GM21423 (cell line): ENCODE data around the gene VCAN.

Experiments used
- ATAC-seq: cut with Tn5 transposase; IDR thresholded peaks from one replicate; pipeline ENCODE4 v1.9.1; 2021; ENCODE audit warnings: mild to moderate bottlenecking, moderate library complexity; ENCODE audit not compliant: unreplicated experiment

VCAN gene

DNA sequence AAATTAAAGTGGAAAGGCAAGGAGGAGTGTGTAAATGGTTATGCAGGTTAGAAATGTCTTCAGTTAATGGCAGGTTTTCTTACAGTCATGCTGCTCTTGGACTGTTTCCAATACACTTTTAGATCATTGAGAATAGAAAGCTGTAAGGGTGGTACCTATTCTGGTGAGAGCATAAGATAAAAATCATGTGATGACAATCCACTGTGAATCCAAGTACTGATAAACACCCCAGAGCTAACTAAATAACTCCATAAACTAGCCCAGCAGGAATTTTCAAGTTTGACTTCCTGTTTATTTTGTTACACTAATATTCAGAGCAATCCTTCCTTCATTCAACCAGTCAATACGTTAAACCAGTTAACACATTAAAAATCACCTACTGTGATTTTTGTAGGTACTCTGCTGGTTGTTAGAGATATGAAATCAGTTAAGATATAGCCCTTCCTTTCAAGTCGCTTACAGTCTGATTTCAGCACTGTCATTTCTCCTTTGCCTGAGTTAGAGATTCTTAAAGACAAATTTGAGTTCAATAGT lies 22.6 kb downstream of the VCAN start:
- no peak for ATAC-seq

DNA sequence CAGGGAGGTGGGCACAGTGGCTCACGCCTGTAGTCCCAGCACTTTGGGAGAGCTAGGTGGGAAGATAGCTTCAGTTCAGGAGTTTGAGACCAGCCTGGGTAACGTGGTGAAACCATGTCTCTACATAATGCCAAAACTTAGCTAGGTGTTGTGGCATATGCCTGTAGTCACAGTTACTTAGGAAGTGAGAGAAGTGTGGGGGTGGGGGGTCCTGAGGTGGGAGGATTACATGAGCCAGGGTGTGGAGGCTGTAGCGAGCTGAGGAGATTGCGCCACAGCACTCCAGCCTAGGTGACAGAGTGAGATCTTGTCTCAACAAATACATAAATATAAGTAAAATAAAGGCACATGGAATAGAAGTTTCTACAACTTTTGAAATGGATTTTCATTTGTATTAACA lies 23.1 kb downstream of the VCAN start:
- no peak for ATAC-seq

DNA sequence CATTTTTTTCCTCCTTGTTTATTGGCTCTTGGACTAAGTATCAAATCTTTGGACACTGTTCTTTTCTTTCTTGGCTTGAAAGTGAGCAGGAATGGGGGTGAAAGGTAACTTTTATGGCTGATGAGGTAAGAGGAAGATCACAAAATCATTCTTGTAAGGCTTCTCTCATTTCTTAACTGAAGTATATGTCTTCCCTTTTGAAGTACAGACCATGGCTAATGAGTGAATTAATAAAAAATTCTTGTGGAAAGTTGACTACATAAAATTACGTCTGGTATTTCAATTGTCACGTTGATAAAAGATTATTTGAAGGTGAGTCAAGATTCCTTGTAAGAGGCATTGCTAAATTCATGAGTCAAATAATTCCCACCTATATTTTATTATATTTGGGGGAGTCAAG lies 25.1 kb downstream of the VCAN start:
- ATAC-seq, result no peak

DNA sequence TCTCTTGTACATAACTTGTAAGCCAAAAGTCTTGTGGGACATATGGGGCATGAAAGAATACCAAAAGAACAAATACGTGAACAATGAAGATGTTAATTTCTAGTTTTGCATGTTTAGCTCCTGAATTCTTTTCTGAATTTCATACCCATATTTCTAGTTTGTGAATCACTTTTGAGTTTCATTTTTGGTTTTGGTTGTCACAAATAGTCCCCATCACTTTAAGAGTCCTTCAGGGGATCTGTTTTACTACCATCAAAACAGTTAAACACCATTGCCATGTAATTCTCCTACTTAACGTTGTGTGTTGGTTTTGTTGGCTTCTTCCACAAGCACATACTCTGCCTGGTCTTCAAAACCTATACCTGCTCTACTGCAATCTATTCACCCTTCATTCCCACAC lies 27.0 kb downstream of the VCAN start:
- no peak for ATAC-seq

GRCh38 chr5:83503662-83504061 lies 32.1 kb downstream of the VCAN start:
- no peak for ATAC-seq

DNA sequence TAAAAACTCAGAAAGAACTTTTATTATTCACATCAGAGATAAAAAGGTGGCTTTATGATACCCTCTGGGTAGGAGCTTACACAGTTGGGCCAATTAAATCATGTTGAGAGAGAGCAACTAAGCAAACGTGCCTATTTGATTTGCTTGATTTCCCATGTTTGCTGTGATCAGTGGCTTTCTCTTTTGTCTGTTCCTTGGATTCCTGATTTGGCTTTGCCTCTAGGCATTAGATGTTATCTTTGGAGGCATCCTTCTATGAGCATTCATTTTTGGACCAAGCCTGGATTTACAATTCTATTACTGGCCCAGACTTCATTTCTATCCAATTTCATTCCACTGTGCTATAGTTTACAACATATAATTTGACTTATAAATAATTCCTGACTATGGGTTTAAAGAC lies 35.9 kb downstream of the VCAN start:
- ATAC-seq, result no peak

DNA sequence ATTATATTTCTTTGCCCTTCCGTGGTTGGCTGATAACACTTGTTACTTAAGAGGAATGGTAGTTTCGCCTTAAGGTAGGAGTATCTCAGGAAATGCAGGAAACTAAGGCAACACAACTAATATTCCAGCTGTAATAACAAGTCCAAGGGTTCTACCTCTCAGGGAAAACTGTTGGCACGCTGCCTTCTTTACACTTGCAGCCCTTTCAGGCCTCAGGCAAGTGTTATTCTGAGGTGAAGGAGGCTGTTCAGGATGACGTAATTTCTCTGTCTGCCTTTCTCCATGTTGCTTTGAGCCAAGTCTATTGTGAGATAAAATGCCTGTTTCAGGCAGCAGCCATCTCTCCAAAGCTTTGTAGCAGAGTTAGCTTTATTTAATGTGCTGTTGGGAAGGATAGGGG lies 38.0 kb downstream of the VCAN start:
- ATAC-seq, result no peak

- peak; percentile 89 for ATAC-seq
Observed at GRCh38 chr5:83510260-83510659, 38.7 kb downstream of the VCAN start.

GRCh38 chr5:83512061-83512745 lies 40.7 kb downstream of the VCAN start:
- ATAC-seq, result no peak

DNA sequence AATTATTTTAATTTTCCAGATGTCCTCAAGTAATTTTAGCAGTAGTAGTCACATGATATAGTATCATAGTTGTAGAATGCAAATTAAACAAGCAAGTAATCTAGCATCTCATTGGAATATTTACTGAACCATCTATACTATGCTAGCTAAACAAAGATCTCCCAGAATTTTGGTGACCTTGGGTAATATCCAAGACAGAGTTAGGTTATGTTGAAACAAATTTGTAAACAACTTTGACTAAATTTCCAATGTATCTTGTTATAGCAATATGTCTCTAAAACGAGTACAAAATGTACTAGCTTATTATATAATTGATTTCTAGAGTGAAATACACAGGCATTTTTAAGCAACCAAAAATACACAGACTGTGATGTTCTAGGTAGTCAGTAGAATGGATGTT lies 41.5 kb downstream of the VCAN start:
- no peak for ATAC-seq

- no peak for ATAC-seq
Observed at GRCh38 chr5:83513491-83513890, 41.9 kb downstream of the VCAN start.

- no peak for ATAC-seq
Observed at GRCh38 chr5:83516377-83516776, 44.8 kb downstream of the VCAN start.

GRCh38 chr5:83517072-83517687 lies 45.6 kb downstream of the VCAN start:
- ATAC-seq, result no peak

DNA sequence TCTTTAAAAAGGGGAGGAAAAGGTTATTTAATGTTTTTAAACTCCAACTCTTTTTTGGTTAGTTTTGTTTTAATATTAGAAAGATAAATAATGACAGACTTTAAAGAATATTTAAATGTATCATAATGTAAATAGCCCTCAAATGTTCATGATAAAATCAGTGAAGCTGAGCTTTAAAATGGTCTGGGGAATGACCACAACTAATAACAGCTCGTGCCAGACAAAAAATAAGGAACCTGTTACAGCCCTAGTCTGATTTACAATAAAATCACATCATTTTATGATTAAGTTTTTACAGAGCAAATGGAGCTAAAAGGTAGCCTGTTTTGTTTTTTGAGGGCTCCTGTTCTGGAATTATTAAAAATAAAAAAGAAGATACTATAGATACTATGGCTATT lies 46.1 kb downstream of the VCAN start:
- ATAC-seq, result no peak

DNA sequence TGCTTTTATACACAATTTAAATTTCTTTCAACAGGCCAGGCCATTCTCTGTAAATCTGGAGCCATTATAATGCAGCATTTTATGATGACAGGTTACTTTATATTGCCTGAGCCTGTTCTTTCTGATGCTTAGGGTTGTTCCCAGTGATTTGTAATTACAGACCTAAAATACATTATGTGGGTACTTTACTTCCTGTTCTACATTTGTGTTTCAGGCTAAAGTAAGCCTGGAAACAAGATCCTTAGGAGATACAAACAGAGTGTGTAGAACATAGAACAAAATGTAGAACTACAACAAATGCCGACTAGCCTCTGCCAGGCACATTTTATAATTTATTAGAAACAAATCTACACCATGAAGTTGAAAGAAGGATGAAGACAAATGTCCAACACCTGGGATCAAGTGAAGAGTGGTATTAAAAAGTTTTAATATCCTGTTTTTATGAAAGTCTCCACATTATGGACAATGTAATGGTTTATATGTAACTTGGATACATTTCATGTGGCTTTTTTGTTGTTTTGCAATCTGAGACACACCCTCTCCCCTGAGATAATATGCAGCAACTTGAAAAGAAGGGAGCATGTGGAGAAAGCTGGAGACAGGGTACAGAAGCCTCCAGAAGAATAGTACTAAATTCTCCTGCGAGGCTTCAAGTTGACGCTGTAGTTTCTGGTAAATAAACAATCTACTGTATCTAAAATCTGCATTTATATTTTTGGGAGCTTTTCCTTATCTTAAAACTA lies 46.9 kb downstream of the VCAN start:
- no peak for ATAC-seq

DNA sequence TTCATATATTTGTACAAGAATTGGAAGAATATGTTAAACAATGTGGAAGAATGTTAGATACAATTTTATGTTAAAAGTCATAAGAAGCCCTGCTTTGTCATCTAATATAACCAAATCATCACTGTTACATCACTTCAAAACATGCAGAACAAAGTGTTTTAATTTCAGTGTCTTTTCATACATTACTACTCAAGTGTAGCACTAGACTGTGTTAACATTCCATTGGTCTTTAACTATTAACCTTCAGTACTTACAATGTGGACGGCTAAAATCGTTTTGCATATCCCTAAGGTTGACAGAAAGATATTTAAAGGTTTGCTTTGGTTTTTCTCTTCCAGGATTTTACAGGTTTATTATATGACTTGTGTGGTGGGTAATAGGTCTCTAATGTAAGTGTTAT lies 50.9 kb downstream of the VCAN start:
- ATAC-seq, result no peak

DNA sequence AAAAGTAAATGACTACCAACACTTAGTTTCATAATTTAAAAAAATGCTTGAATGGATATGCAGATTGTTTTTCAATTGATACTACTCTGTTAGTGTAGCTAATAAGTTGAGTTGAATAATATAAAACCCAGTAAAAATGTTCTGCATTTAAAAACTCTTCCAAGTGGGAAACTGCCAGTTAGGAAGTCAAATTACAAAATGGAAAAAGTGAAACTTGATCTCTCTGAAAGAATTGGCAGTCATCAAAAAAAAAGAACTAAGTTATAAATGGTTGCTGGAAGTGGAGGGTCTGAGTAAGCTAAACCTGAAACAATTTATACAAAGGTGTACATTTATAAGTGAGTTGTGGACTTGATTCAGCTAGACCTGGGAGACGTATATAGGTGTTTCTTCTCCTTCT lies 52.4 kb downstream of the VCAN start:
- no peak for ATAC-seq

DNA sequence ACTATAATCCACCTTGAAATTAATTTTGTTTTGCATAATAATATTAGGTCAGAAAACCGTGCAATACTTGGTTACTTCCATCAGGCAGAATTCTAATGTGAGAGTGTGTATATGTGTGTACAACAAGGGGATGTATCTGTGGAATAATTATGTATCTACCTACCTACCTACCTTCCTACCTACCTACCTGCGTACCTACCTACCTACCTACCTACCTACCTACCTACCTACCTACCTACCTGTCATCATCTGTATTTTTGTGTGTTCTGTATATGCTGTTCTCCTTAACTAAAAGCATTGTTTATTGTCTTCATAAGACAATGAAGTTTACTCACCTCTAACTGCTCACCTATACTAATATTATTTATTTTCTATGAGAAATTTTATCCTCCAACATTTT lies 52.8 kb downstream of the VCAN start:
- ATAC-seq, result no peak

GRCh38 chr5:83524991-83525390 lies 53.4 kb downstream of the VCAN start:
- ATAC-seq, result no peak

DNA sequence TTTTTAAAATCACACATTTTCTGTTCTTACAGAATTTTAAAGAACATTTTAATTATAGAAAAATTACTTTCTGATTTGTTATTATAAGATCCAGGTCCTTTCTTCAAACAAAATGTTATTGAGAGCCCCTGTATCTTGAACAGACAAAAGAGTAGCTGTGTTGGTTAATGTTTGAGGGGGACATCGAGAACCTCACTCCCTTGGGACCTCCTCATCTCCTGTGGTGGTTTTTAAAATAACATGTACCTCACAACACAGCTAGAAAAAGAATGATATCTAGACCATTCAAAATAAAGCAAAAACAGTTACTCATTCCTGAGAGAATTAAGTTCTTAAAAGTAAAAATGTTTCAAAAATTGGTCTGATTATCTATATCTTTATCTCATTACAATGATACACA lies 54.7 kb downstream of the VCAN start:
- ATAC-seq, result no peak

GRCh38 chr5:83527221-83527620 lies 55.7 kb downstream of the VCAN start:
- no peak for ATAC-seq
